NCI-H526 treated with DMSO at 0.1 percent for 48 hours (cell line): ENCODE measurements around the gene ZNF609.

ENCODE experiments used
- DNase-seq: peaks from one replicate; lab custom pipeline; 2025; lab: John Stamatoyannopoulos, UW

ZNF609 gene

DNA sequence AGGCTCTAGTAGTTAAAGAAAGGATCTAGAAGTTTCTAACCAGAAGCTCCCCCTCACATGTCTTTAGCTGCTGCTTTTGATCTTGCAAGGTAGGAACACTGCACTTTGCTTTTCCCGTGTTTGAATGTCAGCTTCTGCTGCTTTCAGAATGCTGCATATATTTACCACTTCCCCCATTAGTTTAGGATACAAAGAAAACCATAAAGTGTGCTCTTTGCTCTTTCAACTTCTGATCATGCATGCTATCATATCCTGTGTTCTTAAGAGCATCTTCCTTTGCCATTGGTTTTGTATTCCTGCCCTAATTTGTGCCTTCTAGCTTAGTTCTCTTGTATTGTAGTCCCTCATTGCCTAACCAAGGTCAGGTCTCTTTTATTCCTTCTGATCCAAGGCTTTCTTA, 43.3 kb downstream of the ZNF609 start:
- DNase-seq, result no peak

- peak; percentile 53 for DNase-seq
Measured at GRCh38 chr15:64507293-64507802, 47.0 kb downstream of the ZNF609 start.

DNA sequence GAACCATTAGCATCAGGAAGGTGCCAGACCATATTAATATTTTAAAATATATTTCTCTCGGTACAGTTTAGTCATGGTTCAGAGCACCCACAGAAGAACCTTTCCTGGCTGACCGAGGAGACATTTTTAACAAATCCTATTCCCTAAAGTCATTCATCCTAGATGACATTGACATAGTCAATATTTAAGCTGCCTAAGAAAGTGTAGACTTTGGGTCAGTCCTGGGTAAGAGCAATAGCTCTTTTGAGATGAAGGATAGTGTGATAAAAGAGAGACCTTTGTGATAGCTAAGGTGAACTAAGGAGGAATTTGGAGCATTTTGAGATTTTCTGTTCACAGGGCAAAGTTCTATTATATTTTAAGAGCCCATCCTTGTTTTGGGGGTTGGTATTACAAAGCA, 47.5 kb downstream of the ZNF609 start:
- DNase-seq, result no peak

- no peak for DNase-seq
Measured at GRCh38 chr15:64513823-64514222, 53.4 kb downstream of the ZNF609 start.

- no peak for DNase-seq
Measured at GRCh38 chr15:64515196-64515595, 54.8 kb downstream of the ZNF609 start.

GRCh38 chr15:64515825-64516224, 55.4 kb downstream of the ZNF609 start:
- no peak for DNase-seq

DNA sequence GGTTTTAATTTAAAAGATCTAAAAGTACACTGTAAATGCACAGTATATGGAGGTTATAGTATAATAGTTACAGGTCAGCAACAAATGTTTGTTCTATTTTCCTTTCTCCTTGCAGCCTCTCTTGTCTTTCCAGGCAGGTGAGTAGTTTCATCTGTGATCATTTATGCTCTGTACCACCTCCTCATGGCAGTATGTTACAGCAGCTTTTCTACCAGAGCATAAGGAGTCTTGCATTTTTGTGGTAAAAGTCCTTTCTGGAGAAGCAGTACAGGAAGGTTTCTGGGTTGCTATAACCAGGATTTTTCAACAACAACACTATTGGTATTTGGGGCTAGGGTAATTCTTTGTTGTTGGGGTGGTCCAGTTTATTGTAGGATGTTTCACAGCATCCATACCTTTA, 59.5 kb downstream of the ZNF609 start:
- DNase-seq, result no peak

DNA sequence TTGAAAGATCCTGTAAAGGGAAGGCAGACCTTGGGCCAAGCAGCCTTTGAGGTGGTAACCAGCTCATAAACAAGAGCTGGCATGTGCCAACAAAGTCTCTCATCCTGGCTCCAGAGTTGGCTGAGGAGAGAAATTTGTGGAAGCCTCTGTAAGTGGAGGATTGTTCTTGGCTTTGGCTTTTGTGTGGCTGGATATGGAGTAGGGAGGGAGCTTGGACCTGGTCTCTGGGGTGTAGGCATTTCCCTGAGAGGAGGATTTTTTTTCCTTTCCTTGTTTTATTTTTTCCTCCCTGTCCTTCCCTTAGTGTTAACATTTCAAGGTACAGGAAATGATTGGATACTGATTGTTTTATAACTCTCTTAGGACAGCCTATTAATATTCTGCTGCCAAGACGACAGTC, 60.8 kb downstream of the ZNF609 start:
- DNase-seq, result no peak

GRCh38 chr15:64521726-64522164, 61.4 kb downstream of the ZNF609 start:
- peak; percentile 67 for DNase-seq

DNA sequence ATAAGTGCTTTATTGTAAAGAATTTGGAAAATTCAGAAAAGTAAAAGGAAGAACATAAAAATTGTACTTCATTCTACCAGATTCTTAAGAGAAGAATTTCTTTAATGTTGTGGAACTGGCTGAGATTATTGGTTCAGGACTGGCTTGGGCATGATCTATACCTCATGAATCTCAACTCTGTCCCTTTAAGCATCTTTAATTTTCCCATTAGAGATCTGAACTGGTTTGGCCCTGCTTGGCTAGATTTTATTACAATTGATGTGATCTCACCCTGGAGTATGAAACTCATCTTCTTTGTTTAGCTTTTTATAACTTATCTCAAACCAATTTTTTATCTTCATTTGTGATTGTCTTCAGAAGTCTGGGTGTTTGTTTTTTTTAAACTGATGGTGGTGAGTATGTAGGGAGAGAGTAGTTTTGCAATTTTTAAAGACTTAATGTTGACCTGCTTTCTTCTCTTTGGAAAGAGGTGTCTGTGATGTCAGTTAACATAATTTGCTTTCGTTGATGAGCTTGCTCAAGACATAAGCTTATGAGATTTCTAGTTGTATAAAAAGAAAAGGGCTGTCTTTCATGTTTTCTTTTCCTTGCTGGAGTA, 61.9 kb downstream of the ZNF609 start:
- DNase-seq, result no peak

DNA sequence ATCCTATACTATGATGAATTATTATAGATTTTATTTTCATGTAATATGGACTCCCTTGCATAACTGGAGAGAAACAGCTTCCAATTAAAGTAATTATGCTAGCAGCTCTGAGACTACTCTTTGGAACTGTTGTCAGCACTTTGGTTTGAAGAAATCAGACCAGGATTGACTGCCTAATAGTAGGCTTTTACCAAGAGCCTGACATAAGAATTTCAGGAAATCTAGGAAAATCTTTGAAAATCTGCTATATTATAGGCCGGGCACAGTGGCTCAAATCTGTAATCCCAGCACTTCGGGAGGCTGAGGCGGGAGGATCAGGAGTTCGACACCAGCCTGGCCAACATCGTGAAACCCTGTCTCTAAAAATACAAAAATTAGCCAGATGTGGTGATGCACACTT, 62.9 kb downstream of the ZNF609 start:
- DNase-seq, result no peak

GRCh38 chr15:64524778-64525177, 64.4 kb downstream of the ZNF609 start:
- DNase-seq, result no peak

DNA sequence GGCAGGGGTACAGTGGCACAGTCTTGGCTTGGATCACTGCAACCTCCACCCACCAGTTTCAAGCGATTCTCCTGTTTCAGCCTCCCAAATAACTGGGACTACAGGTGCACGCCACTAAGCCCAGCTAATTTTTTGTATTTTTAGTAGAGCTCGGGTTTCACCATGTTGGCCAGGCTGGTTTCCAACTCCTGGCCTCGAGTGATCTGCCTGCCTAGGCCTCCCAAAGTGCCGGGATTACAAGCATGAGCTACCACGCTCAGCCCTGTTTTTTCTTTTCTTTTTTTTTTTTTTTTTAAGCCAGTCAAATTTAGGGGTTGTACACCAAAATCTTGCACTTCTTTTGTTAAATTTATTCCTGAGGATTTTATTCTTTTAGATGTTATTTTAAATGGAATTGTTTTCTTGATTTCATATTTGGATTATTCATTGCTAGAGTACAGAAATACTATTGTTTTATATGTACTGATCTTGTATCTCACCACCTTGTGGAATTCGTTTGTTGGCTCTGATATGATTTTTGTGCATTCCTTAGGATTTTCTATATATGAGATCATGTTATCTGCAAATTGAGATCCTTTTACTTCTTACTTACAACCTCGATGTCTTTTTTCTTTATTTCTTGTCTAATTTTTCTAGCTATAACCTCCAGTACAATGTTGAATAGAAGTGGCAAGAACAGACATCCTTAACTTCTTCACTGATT, 65.6 kb downstream of the ZNF609 start:
- DNase-seq, result no peak

DNA sequence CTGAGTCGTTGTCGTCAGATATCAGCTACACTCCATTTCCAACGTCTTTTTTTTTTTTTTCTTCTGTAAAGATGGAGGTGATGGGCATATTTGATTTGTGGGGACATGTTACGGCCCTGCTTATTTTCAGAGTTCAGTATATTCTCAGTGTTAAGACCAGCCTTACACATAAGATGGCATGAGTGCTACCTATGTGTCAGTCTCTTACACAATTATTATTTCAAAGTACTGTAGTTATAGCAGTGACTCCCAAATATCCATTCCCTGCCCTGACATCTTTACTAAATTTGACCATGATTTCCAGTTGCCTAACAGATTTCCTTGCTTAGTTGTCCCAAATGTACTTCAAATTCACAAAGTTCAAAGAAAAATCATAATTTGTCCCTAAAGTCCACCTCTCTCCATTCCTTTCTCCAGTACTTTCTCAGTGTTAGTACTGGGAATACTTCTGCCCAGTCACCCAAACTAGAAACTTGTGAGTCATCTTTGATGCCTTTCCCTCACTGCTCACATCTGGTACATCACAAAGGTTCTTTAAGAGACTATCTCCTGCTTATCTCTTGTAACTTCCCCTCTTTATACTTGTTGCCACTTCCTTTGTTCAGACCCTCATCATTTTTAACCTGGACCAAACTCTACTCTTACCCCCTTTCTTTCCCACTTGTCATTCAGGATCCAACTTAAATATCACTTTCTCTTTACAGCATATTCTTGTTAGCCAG, 67.0 kb downstream of the ZNF609 start:
- no peak for DNase-seq

- no peak for DNase-seq
Measured at GRCh38 chr15:64528871-64529270, 68.5 kb downstream of the ZNF609 start.

GRCh38 chr15:64530472-64530871, 70.1 kb downstream of the ZNF609 start:
- no peak for DNase-seq

DNA sequence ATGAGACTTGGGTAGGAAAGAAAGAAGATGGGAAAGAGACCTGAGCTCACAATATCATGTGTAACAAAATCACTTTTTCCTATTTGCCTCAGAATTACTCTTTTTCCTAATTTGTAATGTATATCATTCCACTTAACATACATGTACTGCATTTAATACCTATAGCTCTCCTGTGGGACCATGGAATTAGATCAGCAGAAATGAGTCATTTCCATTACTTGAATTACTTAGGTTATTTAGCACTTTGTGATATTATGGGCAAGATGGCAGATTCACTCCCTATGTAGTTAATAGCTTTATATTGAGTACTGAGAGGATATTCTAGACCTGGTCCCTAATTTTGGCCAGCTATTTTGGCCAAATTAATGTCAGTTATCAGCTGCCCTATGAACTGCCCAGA, 70.5 kb downstream of the ZNF609 start:
- no peak for DNase-seq

DNA sequence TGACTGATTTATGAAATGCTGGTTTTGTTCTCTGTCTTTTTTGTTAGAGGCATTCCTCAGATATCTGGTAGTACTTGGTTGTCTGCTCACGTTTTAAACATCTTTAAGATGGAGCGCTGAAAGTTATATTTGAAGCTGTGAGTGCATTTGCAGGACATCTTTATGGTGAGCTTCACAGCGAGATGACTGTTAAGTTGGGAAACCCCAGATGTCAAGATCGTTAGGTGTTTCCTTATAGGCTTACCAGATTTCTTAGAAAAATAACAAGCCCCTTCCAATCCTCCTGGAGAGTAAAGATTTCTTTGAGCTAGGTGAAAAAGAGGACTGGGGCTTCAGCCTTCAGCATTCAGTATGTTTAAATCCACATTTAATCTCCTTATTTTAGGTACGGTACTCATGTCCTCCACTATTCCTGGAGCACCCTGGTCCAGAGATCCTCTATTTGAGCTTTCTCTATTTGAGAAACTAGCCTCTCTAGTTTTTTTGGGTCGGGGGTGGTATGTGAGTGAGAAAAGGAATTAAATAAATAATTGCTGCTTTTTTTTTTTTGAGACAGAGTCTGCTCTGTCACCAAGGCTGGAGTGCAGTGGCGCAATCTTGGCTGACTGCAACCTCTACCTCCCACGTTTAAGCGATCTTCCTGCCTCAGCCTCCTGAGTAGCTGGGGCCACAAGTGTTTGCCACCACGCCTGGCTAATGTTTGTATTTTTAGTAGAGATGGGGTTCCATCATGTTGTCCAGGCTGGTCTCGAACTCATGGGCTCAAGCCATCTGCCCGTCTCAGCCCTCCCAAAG, 72.3 kb downstream of the ZNF609 start:
- no peak for DNase-seq

DNA sequence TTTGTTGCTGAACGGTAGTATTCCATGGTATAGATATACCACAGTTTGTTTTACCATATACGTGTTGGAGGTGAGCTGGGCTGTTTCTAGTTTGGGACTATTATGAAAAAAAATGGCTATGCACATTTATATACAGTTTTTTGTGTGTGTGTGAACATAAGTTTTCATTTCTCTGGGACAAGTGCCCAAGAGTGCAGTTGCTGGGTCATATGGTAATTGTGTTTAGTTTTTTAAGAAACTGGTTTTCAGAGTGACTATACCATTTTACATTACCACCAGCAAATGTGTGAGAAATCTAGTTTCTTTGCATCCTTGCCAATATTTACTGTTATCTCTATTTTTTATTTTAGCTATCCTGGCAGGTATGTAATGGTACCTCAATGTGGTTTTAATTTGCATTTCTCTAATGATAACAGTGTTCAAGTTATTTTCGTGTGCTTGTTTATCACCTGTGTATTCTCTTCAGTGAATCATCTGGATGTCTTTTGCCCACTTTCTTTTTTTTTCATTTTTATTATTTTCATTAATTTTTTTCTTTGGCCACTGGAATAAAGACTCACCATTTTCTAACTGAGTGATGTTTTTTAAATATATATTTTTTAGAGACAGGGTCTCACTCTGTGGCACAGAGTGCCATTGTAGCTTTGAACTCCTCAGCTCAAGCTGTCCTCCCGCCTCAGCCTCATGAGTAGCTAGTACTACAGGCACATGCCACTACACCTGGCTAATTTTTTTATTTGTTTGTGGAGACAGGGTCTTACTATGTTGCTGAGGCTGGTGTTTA, 75.3 kb downstream of the ZNF609 start:
- no peak for DNase-seq

GRCh38 chr15:64536244-64536836, 76.0 kb downstream of the ZNF609 start:
- DNase-seq, result no peak

DNA sequence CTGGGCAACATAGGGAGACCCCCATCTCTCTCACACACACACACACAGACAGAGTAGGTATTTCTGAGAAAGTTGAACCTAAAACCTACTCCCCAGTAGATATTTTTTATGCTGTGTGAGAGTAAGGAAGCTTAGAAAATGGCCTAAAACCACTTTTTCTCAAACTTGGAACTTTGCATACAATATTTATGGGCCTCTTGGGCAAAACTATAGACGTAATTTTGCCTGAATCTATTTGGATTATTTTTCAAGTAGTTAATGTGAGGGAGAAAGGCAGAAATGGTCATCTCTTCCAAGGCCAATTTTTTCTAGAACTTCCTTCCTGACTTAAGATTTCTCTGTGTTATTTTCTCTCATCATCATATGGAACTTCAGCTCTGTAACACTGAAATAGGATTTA, 81.7 kb downstream of the ZNF609 start:
- no peak for DNase-seq
